Measurements from ENCODE around the gene NAMPT. TPM values are rescaled to one million over a fixed set of nuclear protein-coding genes. Genes with fewer than 3 reads are reported as not detected.

The NAMPT gene
- 200 TPM in 2 replicates for total RNA-seq

DNA sequence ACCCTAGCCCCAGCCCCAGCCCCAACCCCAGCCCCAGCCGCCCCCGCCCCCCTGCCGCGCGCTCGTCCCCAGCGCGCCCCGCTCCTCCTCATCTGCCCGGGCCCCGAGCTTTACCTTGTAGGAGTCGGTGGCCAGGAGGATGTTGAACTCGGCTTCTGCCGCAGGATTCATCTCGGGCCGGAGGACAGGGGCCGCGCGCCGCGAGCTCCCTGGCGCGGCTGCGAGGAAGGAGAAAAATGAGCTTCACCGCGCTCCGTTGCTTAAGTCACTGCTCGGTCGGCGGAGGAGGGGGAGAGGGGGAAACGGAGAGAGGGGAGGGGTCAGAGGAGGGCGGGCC lies at the start of gene NAMPT:
TSS of gene NAMPT (minus strand) at position 270 of the 337 bp plus-strand sequence. CDS start at position 171, 99 bp downstream.

Other genes with a start within 250 kb of the NAMPT start
- gene SYPL1, start 172.7 kb downstream of the NAMPT start, total RNA-seq = 57.7 and 59.5 TPM in 2 replicates

All from mammary microvascular endothelial cell (primary cell).